ENCODE data around the gene DNM1.

GRCh38 chr9:128188209-128188608 lies 15.0 kb upstream of the DNM1 start:
- TF ChIP-seq CTCF (conservative IDR thresholded peaks at IDR 0.05 in 1 of 2, IDR thresholded peaks at IDR 0.05 in 1 of 2; ENCODE audit: extremely low read depth in 1 of 2, insufficient read depth in 1 of 2, low read depth in 1 of 2, low read length in 2 of 2) = no peak
- TF ChIP-seq EZH2 (IDR thresholded peaks at IDR 0.05; ENCODE audit: borderline replicate concordance, low read length) = no peak
